SK-N-MC (cell line): ENCODE measurements around the gene THADA.

Source experiments
- EZH2 ChIP-seq: fragments of 200-600 bp; sonication (generic); IDR thresholded peaks from one replicate; pipeline ENCODE4 v1.6.1; 2017; ENCODE audit warnings: antibody characterized with exemption
- FOXP2 ChIP-seq: optimal IDR thresholded peaks from 2 replicates; pipeline ENCODE3; 2011; ENCODE audit warnings: mild to moderate bottlenecking, moderate library complexity; ENCODE audit not compliant: insufficient read depth; ENCODE audit errors: extremely low read length, control extremely low read depth
- POLR2AphosphoS5 ChIP-seq: IDR thresholded peaks from 2 replicates; pipeline ENCODE4 v1.6.1; 2012; ENCODE audit warnings: mild to moderate bottlenecking, low read depth, low read length, borderline replicate concordance

DNA sequence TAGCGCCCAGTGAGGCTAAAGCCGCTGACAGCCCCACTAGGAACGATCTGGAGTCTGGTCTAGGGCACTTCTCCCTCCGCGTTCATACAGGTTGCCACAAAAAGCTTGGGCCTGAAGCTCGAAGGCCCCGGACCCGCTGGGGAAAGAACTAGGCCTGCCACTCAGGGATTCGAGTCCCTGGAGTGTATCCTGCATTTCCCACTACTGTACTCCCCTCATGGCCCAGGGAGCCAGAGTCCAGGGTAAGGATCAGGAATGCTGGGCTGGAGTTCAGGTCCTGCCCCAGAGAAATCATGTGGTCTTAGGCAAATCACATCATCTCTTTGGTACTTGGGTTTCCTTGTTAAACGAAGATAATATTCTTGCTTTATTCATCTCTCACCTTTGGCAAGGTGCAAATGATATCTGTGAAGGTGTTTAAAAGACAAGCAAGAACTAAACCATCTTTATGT, 368.0 kb downstream of the THADA start:
- TF ChIP-seq POLR2AphosphoS5 (no peak), EZH2 (no peak), FOXP2 (no peak)
